NT2/D1 (cell line): ENCODE data around the gene TMEM225B.

Experiments
- SUZ12 ChIP-seq: IDR thresholded peaks from 2 replicates; pipeline ENCODE4 v1.6.1; 2011; ENCODE audit not compliant: insufficient read length, insufficient read depth; ENCODE audit errors: extremely low read depth
- YY1 ChIP-seq: IDR thresholded peaks from 2 replicates; pipeline ENCODE4 v1.6.1; 2011; ENCODE audit not compliant: insufficient read length, insufficient read depth
- ZNF274 ChIP-seq: IDR thresholded peaks from 2 replicates; pipeline ENCODE4 v1.6.1; 2011; ENCODE audit warnings: mild to moderate bottlenecking, low read depth, low read length

- TF ChIP-seq YY1 (no peak), SUZ12 (no peak), ZNF274 (no peak)
Observed at GRCh38 chr7:99562832-99563231, 35.2 kb upstream of the TMEM225B start.
